Neural cell (in vitro differentiated cells): ENCODE data around the gene OCIAD1. TPM values are rescaled to one million over a fixed set of nuclear protein-coding genes. Genes with fewer than 3 reads are reported as not detected.
"Not testable (repeated sequence)": the region's sequence is repeated elsewhere in the genome, so short reads cannot be mapped to it uniquely, and the experiment has no call there.

ENCODE experiments used
- H2AFZ ChIP-seq: fragments of 200-600, 300-800 bp; sonication (generic), shearing (Covaris generic); 2 replicates; pipeline ENCODE4 v1.6.0; 2014; ENCODE audit warnings: low read depth, mild to moderate bottlenecking, antibody characterized with exemption, low read length, moderate library complexity
- H3F3A ChIP-seq: fragments of 200-600 bp; shearing (Covaris generic); 2 replicates; pipeline ENCODE4 v1.6.1; 2016; ENCODE audit warnings: mild to moderate bottlenecking, moderate library complexity, mixed read lengths, antibody characterized with exemption, low read length; ENCODE audit not compliant: insufficient read depth, poor library complexity, severe bottlenecking
- H3K27ac ChIP-seq: fragments of 200-600, 300-800 bp; sonication (generic), shearing (Covaris generic); 2 replicates; pipeline ENCODE4 v1.5.1; 2014; ENCODE audit warnings: mild to moderate bottlenecking, low read length, moderate library complexity
- H3K27me3 ChIP-seq: fragments of 300-800, 200-600 bp; sonication (generic), shearing (Covaris generic); 2 replicates; pipeline ENCODE4 v1.6.0; 2014; ENCODE audit warnings: mild to moderate bottlenecking, low read depth, low read length, moderate library complexity; ENCODE audit not compliant: insufficient read depth
- H3K36me3 ChIP-seq: fragments of 300-800, 200-600 bp; sonication (generic), shearing (Covaris generic); 2 replicates; pipeline ENCODE4 v1.5.1; 2014; ENCODE audit warnings: mild to moderate bottlenecking, antibody characterized with exemption, low read length, moderate library complexity; ENCODE audit not compliant: insufficient read depth
- H3K4me2 ChIP-seq: fragments of 300-800, 200-600 bp; sonication (generic), shearing (Covaris generic); 2 replicates; pipeline ENCODE4 v1.6.0; 2014; ENCODE audit warnings: mild to moderate bottlenecking, low read length
- H3K4me3 ChIP-seq: fragments of 300-800, 200-600 bp; sonication (generic), shearing (Covaris generic); 2 replicates; pipeline ENCODE4 v1.5.1; 2014; ENCODE audit warnings: mild to moderate bottlenecking, low read length, moderate library complexity
- H3K79me2 ChIP-seq: fragments of 200-600 bp; shearing (Covaris generic); replicated peaks from 2 replicates; pipeline ENCODE4 v1.6.0; 2014; ENCODE audit warnings: mild to moderate bottlenecking, low read length, moderate library complexity; ENCODE audit not compliant: insufficient read depth
- H3K9ac ChIP-seq: fragments of 300-800, 200-600 bp; sonication (generic), shearing (Covaris generic); 2 replicates; pipeline ENCODE4 v1.6.1; 2016; ENCODE audit warnings: mild to moderate bottlenecking, low read length, mixed read lengths
- H3K9me2 ChIP-seq: fragments of 200-600 bp; shearing (Covaris generic); 2 replicates; pipeline ENCODE4 v1.6.1; 2016; ENCODE audit warnings: mild to moderate bottlenecking, low read length, mixed read lengths; ENCODE audit not compliant: insufficient read depth
- H3K9me3 ChIP-seq: fragments of 200-600, 300-800 bp; sonication (generic), shearing (Covaris generic); 2 replicates; pipeline ENCODE4 v1.6.1; 2016; ENCODE audit warnings: mild to moderate bottlenecking, mixed run types, low read length, moderate library complexity, mixed read lengths
- H4K20me1 ChIP-seq: fragments of 200-600 bp; shearing (Covaris generic); 2 replicates; pipeline ENCODE4 v1.6.1; 2016; ENCODE audit warnings: mild to moderate bottlenecking, mixed run types; ENCODE audit not compliant: insufficient read depth
- EP300 ChIP-seq: fragments of 450-650 bp; conservative IDR thresholded peaks from 2 replicates; pipeline ENCODE4 v1.6.1; 2014; ENCODE audit warnings: antibody characterized with exemption, mild to moderate bottlenecking, moderate library complexity; ENCODE audit not compliant: poor library complexity, severe bottlenecking
- EZH2 ChIP-seq: fragments of 200-600, 300-800 bp; shearing (Covaris generic), sonication (generic); IDR thresholded peaks from 2 replicates; pipeline ENCODE4 v1.6.1; 2014; ENCODE audit warnings: antibody characterized with exemption, low read length, borderline replicate concordance, mild to moderate bottlenecking; ENCODE audit not compliant: insufficient read depth, poor library complexity, severe bottlenecking
- MXI1 ChIP-seq: fragments of 450-650 bp; conservative IDR thresholded peaks from 2 replicates; pipeline ENCODE4 v1.6.1; 2014; ENCODE audit warnings: antibody characterized with exemption, mild to moderate bottlenecking; ENCODE audit not compliant: poor library complexity, severe bottlenecking
- POLR2AphosphoS5 ChIP-seq: IDR thresholded peaks from 2 replicates; pipeline ENCODE4 v1.6.1; 2012
- SMC3 ChIP-seq: fragments of 450-650 bp; conservative IDR thresholded peaks from 2 replicates; pipeline ENCODE4 v1.6.1; 2014; ENCODE audit warnings: antibody characterized with exemption, mild to moderate bottlenecking, moderate library complexity; ENCODE audit not compliant: poor library complexity
- TAF1 ChIP-seq: IDR thresholded peaks from 2 replicates; pipeline ENCODE4 v1.6.1; 2012; ENCODE audit warnings: low read depth
- polyA plus RNA-seq: library from polyadenylated mRNA; depleted of rRNA; stranded (reverse); fragments of >200 nt; gene quantifications from 2 replicates; pipeline ENCODE4 v1.2.3, GENCODE V29; 2014
- TF ChIP-seq, protein P1 (sequence below): fragments of 450-650 bp; IDR thresholded peaks from 2 replicates; pipeline ENCODE4 v1.5.1; 2014; ENCODE audit warnings: antibody characterized with exemption, mild to moderate bottlenecking, moderate library complexity; ENCODE audit not compliant: poor library complexity, severe bottlenecking
- TF ChIP-seq, protein P2 (sequence below): IDR thresholded peaks from 2 replicates; pipeline ENCODE4 v1.6.1; 2012; ENCODE audit warnings: borderline replicate concordance

OCIAD1 gene
- polyA plus RNA-seq, 1 donor from 2014 or later, result 449 TPM

DNA sequence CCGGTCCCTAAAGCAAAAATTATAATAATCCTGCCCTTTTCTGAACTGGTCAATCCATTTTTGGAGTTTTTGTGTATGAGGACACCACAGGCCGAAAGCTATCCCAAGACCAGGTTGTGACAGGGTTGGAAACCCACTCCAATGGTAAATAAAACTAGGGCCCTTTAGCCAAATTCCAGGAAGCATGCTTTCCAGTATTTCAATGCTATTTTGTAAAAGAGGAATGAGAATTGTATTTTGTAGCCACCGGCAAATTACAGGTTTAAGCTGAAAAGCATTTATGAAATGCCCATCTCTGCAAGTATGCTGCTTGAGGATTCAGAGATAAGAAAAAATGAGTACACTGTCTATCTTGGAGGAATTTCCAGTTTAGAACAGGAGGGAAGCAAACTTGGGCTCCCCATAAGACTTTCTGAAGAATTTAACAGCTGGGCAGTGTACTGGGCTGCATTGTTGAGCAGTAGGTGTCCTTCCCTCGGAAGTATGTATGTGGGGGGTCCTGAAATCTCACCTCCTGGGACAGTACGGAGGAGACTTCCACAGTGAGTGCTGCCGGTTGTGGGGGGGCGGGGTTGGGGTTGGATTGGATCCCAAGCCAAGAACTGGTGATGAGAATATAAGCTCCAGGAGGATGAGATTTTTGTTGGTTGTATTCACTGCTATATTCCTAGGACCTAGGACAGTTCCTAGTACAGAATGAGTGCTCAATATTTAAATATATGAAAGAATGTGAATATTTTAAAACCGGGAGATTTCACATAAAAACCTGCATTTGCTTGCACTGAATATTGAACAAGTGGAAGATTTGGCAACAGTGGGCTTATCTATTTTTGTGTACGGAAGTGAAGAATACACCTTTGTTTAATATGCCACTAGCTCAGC, 48.9 kb downstream of the OCIAD1 start:
- H3K9me3 ChIP-seq, result no peaks in the 10 kb centered on the region
- H3K79me2 ChIP-seq, result no peaks in the 10 kb centered on the region
- H4K20me1 ChIP-seq, result no peaks in the 10 kb centered on the region
- no peak overlapping the region for H3K4me2 ChIP-seq
- no peaks in the 10 kb centered on the region for H3K36me3 ChIP-seq
- H3K4me3 ChIP-seq, result no peak overlapping the region
- H3K27ac ChIP-seq, result no peak overlapping the region
- H3K9ac ChIP-seq, result no peak overlapping the region
- no peaks in the 10 kb centered on the region for H3K27me3 ChIP-seq
- no peaks in the 10 kb centered on the region for H3K9me2 ChIP-seq
- no peaks in the 10 kb centered on the region for H3F3A ChIP-seq
- TF ChIP-seq, protein P1, sequence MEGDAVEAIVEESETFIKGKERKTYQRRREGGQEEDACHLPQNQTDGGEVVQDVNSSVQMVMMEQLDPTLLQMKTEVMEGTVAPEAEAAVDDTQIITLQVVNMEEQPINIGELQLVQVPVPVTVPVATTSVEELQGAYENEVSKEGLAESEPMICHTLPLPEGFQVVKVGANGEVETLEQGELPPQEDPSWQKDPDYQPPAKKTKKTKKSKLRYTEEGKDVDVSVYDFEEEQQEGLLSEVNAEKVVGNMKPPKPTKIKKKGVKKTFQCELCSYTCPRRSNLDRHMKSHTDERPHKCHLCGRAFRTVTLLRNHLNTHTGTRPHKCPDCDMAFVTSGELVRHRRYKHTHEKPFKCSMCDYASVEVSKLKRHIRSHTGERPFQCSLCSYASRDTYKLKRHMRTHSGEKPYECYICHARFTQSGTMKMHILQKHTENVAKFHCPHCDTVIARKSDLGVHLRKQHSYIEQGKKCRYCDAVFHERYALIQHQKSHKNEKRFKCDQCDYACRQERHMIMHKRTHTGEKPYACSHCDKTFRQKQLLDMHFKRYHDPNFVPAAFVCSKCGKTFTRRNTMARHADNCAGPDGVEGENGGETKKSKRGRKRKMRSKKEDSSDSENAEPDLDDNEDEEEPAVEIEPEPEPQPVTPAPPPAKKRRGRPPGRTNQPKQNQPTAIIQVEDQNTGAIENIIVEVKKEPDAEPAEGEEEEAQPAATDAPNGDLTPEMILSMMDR, result no peak
- TF ChIP-seq EP300 (no peak), TAF1 (no peak), MXI1 (no peak), EZH2 (no peak), SMC3 (no peak), POLR2AphosphoS5 (no peak)
- no peak overlapping the region for H2AFZ ChIP-seq

DNA sequence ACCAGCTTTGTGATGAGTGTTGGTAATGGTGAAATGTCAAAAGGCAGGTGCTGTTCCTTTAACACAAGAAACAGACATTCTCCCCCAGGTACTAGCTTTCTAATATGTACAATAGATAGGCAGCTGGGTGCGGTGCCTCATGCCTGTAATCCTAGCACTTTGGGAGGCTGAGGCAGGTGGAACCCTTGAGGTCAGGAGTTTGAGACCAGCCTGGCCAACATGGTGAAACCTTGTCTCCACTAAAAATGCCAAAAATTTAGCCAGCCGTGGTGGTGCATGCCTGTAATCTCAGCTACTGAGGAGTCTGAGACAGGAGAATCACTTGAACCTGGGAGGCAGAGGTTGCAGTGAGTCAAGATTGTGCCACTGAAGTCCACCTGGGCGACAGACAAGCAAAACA, 50.8 kb downstream of the OCIAD1 start:
- not testable (repeated sequence) for H3K9me2 ChIP-seq, H3K9me3 ChIP-seq, H3F3A ChIP-seq, H3K27ac ChIP-seq, H3K36me3 ChIP-seq, H3K27me3 ChIP-seq, H3K9ac ChIP-seq, H2AFZ ChIP-seq, H3K79me2 ChIP-seq, H3K4me3 ChIP-seq, H3K4me2 ChIP-seq, H4K20me1 ChIP-seq

DNA sequence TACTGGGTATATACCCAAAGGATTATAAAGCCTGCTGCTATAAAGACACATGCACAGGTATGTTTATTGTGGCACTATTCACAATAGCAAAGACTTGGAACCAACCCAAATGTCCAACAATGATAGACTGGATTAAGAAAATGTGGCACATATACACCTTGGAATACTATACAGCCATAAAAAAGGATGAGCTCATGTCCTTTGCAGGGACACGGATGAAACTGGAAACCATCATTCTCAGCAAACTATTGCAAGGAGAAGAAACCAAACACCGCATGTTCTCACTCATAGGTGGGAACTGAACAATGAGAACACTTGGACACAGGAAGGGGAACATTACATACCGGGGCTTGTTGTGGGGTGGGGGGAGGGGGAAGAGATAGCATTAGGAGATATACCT, 58.9 kb downstream of the OCIAD1 start:
- H3K79me2 ChIP-seq, H3K27ac ChIP-seq, H3K4me3 ChIP-seq, H3F3A ChIP-seq, H3K4me2 ChIP-seq, H3K9ac ChIP-seq, H3K9me3 ChIP-seq, H4K20me1 ChIP-seq, H3K27me3 ChIP-seq, H3K36me3 ChIP-seq, H2AFZ ChIP-seq, H3K9me2 ChIP-seq: not testable (repeated sequence)

DNA sequence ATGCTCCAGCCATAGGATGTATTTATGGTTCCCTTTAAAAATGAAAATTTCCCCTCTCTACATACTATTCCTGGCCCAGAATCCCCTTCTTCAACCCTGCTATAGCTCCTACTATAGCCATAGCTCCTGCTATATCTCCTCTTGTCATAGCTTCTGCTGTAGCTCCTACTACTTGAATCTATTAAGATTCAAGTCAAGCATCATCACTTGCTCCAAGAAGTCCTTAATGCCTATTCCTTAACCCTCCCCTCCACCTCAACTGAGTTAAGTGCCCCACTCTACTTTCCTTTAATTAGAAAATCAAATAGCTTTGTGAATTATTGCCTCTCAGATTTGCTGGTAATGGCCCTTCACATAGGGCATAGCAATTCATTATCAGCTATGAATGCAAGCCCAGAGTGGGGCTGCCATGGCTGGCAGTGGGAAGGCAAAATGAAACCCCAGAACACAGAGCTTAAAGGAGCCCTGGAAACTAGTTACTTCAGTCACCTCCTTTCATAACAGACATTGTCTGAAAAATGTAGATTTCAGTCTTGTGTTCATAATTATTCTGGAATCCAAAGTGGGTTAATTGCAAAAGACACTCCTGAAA, 60.2 kb downstream of the OCIAD1 start:
- no peaks in the 10 kb centered on the region for H3K27me3 ChIP-seq
- no peaks in the 10 kb centered on the region for H4K20me1 ChIP-seq
- H3K36me3 ChIP-seq, result no peaks in the 10 kb centered on the region
- H3K79me2 ChIP-seq, result no peaks in the 10 kb centered on the region
- H3K4me2 ChIP-seq, result no peak overlapping the region
- no peaks in the 10 kb centered on the region for H3K9me3 ChIP-seq
- no peaks in the 10 kb centered on the region for H3K9me2 ChIP-seq
- no peak overlapping the region for H3K9ac ChIP-seq
- H2AFZ ChIP-seq, result no peak overlapping the region
- TF ChIP-seq, protein P2, sequence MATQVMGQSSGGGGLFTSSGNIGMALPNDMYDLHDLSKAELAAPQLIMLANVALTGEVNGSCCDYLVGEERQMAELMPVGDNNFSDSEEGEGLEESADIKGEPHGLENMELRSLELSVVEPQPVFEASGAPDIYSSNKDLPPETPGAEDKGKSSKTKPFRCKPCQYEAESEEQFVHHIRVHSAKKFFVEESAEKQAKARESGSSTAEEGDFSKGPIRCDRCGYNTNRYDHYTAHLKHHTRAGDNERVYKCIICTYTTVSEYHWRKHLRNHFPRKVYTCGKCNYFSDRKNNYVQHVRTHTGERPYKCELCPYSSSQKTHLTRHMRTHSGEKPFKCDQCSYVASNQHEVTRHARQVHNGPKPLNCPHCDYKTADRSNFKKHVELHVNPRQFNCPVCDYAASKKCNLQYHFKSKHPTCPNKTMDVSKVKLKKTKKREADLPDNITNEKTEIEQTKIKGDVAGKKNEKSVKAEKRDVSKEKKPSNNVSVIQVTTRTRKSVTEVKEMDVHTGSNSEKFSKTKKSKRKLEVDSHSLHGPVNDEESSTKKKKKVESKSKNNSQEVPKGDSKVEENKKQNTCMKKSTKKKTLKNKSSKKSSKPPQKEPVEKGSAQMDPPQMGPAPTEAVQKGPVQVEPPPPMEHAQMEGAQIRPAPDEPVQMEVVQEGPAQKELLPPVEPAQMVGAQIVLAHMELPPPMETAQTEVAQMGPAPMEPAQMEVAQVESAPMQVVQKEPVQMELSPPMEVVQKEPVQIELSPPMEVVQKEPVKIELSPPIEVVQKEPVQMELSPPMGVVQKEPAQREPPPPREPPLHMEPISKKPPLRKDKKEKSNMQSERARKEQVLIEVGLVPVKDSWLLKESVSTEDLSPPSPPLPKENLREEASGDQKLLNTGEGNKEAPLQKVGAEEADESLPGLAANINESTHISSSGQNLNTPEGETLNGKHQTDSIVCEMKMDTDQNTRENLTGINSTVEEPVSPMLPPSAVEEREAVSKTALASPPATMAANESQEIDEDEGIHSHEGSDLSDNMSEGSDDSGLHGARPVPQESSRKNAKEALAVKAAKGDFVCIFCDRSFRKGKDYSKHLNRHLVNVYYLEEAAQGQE, result no peak
- TF ChIP-seq MXI1 (no peak), EZH2 (no peak)
- H3K4me3 ChIP-seq, result no peak overlapping the region
- no peaks in the 10 kb centered on the region for H3F3A ChIP-seq
- H3K27ac ChIP-seq, result no peak overlapping the region
